HG03378 (cell line): ENCODE results near the gene SNX17.
A peak's percentile ranks its signal among the peaks of the same experiment; 100 is the strongest.
"Not testable (repeated sequence)": the region's sequence is repeated elsewhere in the genome, so short reads cannot be mapped to it uniquely, and the experiment has no call there.

Experiments used
- ATAC-seq: cut with Tn5 transposase; IDR thresholded peaks from one replicate; pipeline ENCODE4 v1.9.1; 2021; ENCODE audit warnings: mild to moderate bottlenecking, moderate library complexity; ENCODE audit not compliant: unreplicated experiment

The SNX17 gene

GRCh38 chr2:27390822-27391679, 20.6 kb downstream of the SNX17 start:
- no peak for ATAC-seq

GRCh38 chr2:27393225-27393624, 22.8 kb downstream of the SNX17 start:
- ATAC-seq: no peak

GRCh38 chr2:27398962-27399361, 28.5 kb downstream of the SNX17 start:
- no peak for ATAC-seq

- ATAC-seq: no peak
Measured at GRCh38 chr2:27400348-27401135, 30.1 kb downstream of the SNX17 start.

- ATAC-seq: no peak
Measured at GRCh38 chr2:27407798-27408491, 37.5 kb downstream of the SNX17 start.

GRCh38 chr2:27408601-27409320, 38.3 kb downstream of the SNX17 start:
- ATAC-seq: peak; percentile 28

GRCh38 chr2:27409321-27410073, 39.1 kb downstream of the SNX17 start, which contains the start of gene PPM1G:
Gene PPM1G (minus strand): TSS chr2:27409591. CDS start chr2:27409422, 169 bp downstream.
- ATAC-seq: peak; percentile 70

GRCh38 chr2:27412419-27413152, 42.2 kb downstream of the SNX17 start:
- ATAC-seq: no peak

GRCh38 chr2:27416151-27416550, 45.7 kb downstream of the SNX17 start:
- no peak for ATAC-seq

- ATAC-seq: no peak
Measured at GRCh38 chr2:27420996-27421395, 50.6 kb downstream of the SNX17 start.

- ATAC-seq: no peak
Measured at GRCh38 chr2:27421660-27422250, 51.3 kb downstream of the SNX17 start.

- ATAC-seq: no peak
Measured at GRCh38 chr2:27422958-27423357, 52.5 kb downstream of the SNX17 start.

GRCh38 chr2:27425039-27425438, 54.6 kb downstream of the SNX17 start:
- not testable (repeated sequence) for ATAC-seq
